HG03378 (cell line): ENCODE data around the gene ADAMTS16.
A peak's percentile ranks its signal among the peaks of the same experiment; 100 is the strongest.

Experiments
- ATAC-seq: cut with Tn5 transposase; IDR thresholded peaks from one replicate; pipeline ENCODE4 v1.9.1; 2021; ENCODE audit warnings: mild to moderate bottlenecking, moderate library complexity; ENCODE audit not compliant: unreplicated experiment

ADAMTS16 gene

GRCh38 chr5:5182508-5183188 is 42.5 kb downstream of the ADAMTS16 start:
- ATAC-seq = no peak

GRCh38 chr5:5183189-5183699 is 43.1 kb downstream of the ADAMTS16 start:
- ATAC-seq = no peak

GRCh38 chr5:5183933-5184332 is 43.8 kb downstream of the ADAMTS16 start:
- no peak for ATAC-seq

GRCh38 chr5:5188376-5189050 is 48.4 kb downstream of the ADAMTS16 start:
- no peak for ATAC-seq

GRCh38 chr5:5189051-5189430 is 48.9 kb downstream of the ADAMTS16 start:
- no peak for ATAC-seq

GRCh38 chr5:5191906-5192305 is 51.8 kb downstream of the ADAMTS16 start:
- no peak for ATAC-seq

- no peak for ATAC-seq
These were observed 52.6 kb downstream of the ADAMTS16 start for GRCh38 chr5:5192681-5193080.

GRCh38 chr5:5195128-5195918 is 55.2 kb downstream of the ADAMTS16 start:
- no peak for ATAC-seq

GRCh38 chr5:5198135-5198534 is 58.0 kb downstream of the ADAMTS16 start:
- ATAC-seq = no peak

- ATAC-seq = no peak
These were observed 58.7 kb downstream of the ADAMTS16 start for GRCh38 chr5:5198815-5199214.

GRCh38 chr5:5199495-5199894 is 59.4 kb downstream of the ADAMTS16 start:
- ATAC-seq = no peak

- no peak for ATAC-seq
These were observed 60.0 kb downstream of the ADAMTS16 start for GRCh38 chr5:5200133-5200532.

GRCh38 chr5:5202321-5202720 is 62.2 kb downstream of the ADAMTS16 start:
- no peak for ATAC-seq

GRCh38 chr5:5203451-5203850 is 63.3 kb downstream of the ADAMTS16 start:
- ATAC-seq = no peak

- no peak for ATAC-seq
These were observed 67.7 kb downstream of the ADAMTS16 start for GRCh38 chr5:5207828-5208227.

GRCh38 chr5:5209089-5209488 is 69.0 kb downstream of the ADAMTS16 start:
- no peak for ATAC-seq

- ATAC-seq = no peak
These were observed 69.6 kb downstream of the ADAMTS16 start for GRCh38 chr5:5209510-5210286.

GRCh38 chr5:5217371-5217770 is 77.2 kb downstream of the ADAMTS16 start:
- peak; percentile 76 for ATAC-seq

GRCh38 chr5:5218396-5218795 is 78.3 kb downstream of the ADAMTS16 start:
- no peak for ATAC-seq

- no peak for ATAC-seq
These were observed 79.4 kb downstream of the ADAMTS16 start for GRCh38 chr5:5219541-5219940.
